NCI-H748 treated with DMSO at 0.1 percent for 48 hours (cell line): ENCODE data around the gene ARHGAP18.
A peak's percentile ranks its signal among the peaks of the same experiment; 100 is the strongest.

Source experiments
- DNase-seq: peaks from one replicate; lab custom pipeline; 2025; lab: John Stamatoyannopoulos, UW

The ARHGAP18 gene

GRCh38 chr6:129643176-129643575 lies 66.8 kb downstream of the ARHGAP18 start:
- DNase-seq, result no peak

- no peak for DNase-seq
Observed at GRCh38 chr6:129642322-129642721, 67.7 kb downstream of the ARHGAP18 start.

GRCh38 chr6:129641344-129641743 lies 68.6 kb downstream of the ARHGAP18 start:
- DNase-seq, result no peak

- no peak for DNase-seq
Observed at GRCh38 chr6:129638686-129639085, 71.3 kb downstream of the ARHGAP18 start.

- peak; percentile 30 for DNase-seq
Observed at GRCh38 chr6:129638055-129638684, 71.8 kb downstream of the ARHGAP18 start.

- peak; percentile 71 for DNase-seq
Observed at GRCh38 chr6:129637340-129638054, 72.5 kb downstream of the ARHGAP18 start.

GRCh38 chr6:129635396-129636130 lies 74.4 kb downstream of the ARHGAP18 start:
- no peak for DNase-seq

GRCh38 chr6:129634411-129635230 lies 75.4 kb downstream of the ARHGAP18 start:
- DNase-seq, result no peak

- no peak for DNase-seq
Observed at GRCh38 chr6:129633529-129633928, 76.4 kb downstream of the ARHGAP18 start.

GRCh38 chr6:129632172-129632613 lies 77.8 kb downstream of the ARHGAP18 start:
- no peak for DNase-seq

- no peak for DNase-seq
Observed at GRCh38 chr6:129631070-129631469, 78.9 kb downstream of the ARHGAP18 start.

GRCh38 chr6:129630596-129630995 lies 79.4 kb downstream of the ARHGAP18 start:
- DNase-seq, result no peak

GRCh38 chr6:129628101-129628815 lies 81.7 kb downstream of the ARHGAP18 start:
- no peak for DNase-seq

GRCh38 chr6:129624488-129624887 lies 85.5 kb downstream of the ARHGAP18 start:
- no peak for DNase-seq

- no peak for DNase-seq
Observed at GRCh38 chr6:129623008-129623732, 86.8 kb downstream of the ARHGAP18 start.

- no peak for DNase-seq
Observed at GRCh38 chr6:129621252-129621651, 88.7 kb downstream of the ARHGAP18 start.

- no peak for DNase-seq
Observed at GRCh38 chr6:129620234-129620610, 89.8 kb downstream of the ARHGAP18 start.

- no peak for DNase-seq
Observed at GRCh38 chr6:129619579-129620233, 90.3 kb downstream of the ARHGAP18 start.

GRCh38 chr6:129617986-129618385 lies 92.0 kb downstream of the ARHGAP18 start:
- DNase-seq, result no peak

- no peak for DNase-seq
Observed at GRCh38 chr6:129615496-129615895, 94.5 kb downstream of the ARHGAP18 start.
